HG03039 (cell line): ENCODE measurements around the gene PPT2.
A peak's percentile ranks its signal among the peaks of the same experiment; 100 is the strongest.
"Not testable (repeated sequence)": the region's sequence is repeated elsewhere in the genome, so short reads cannot be mapped to it uniquely, and the experiment has no call there.

ENCODE experiments used
- ATAC-seq: cut with Tn5 transposase; IDR thresholded peaks from one replicate; pipeline ENCODE4 v1.9.1; 2021; ENCODE audit warnings: mild to moderate bottlenecking, moderate library complexity; ENCODE audit not compliant: unreplicated experiment

The PPT2 gene

DNA sequence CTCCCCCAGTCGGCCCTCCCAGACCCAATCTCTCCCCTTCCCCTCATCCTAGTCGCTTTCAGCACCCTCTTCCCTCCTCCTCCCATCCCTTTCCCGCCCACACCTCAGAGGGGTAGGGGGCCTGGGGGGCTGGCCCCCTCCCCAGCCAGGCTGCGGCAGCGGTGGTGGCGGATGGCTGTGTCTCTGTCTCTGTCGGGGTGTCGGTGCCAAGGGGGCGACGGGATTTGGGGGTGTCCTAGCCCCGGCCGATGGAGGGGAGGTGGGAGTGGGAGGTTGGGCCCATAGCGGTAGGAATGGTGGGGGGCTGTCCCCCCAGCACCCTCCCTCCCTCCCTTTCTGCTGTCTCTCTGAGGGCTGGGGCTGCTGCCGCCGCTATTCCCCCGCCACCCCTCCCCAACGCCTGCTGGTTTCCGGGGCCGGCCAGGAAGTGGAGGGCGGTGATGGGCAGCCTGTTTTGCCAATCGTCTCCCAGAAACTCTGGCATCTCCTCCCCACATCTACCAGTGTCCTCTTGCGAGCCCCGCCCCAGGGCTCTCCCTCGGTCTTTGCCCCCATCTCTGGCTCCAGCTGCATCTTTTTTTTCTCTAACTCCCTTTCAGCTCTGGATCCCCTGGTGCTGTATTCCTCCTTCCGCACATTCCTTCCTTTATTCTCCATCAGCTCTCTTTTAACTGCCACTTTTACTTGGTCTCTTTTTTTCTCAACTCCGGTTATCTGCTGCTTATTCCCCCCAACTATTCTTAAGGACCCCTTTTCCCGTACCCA lies 22.0 kb downstream of the PPT2 start, which contains the start of gene AGPAT1:
Gene AGPAT1, minus strand, starts transcription at position 374 of the 765 bp plus-strand sequence. CDS start 4,588 bp downstream, outside the sequence.
- peak; percentile 37 for ATAC-seq

GRCh38 chr6:32176476-32177182 lies 22.7 kb downstream of the PPT2 start:
- no peak for ATAC-seq

- ATAC-seq: peak; percentile 4
Observed at GRCh38 chr6:32177183-32177787, 23.3 kb downstream of the PPT2 start.

- ATAC-seq: peak; percentile 70
Observed at GRCh38 chr6:32177788-32178546, 24.0 kb downstream of the PPT2 start, which contains the start of gene RNF5. RNF5 (plus strand) TSS chr6:32178405; CDS start chr6:32178512, 107 bp downstream.

- no peak for ATAC-seq
Observed at GRCh38 chr6:32178547-32179440, 24.9 kb downstream of the PPT2 start.

- ATAC-seq: no peak
Observed at GRCh38 chr6:32179766-32180405, 25.9 kb downstream of the PPT2 start.

- ATAC-seq: no peak
Observed at GRCh38 chr6:32181148-32181702, 27.3 kb downstream of the PPT2 start.

GRCh38 chr6:32181915-32182529 lies 28.1 kb downstream of the PPT2 start:
- ATAC-seq: no peak

DNA sequence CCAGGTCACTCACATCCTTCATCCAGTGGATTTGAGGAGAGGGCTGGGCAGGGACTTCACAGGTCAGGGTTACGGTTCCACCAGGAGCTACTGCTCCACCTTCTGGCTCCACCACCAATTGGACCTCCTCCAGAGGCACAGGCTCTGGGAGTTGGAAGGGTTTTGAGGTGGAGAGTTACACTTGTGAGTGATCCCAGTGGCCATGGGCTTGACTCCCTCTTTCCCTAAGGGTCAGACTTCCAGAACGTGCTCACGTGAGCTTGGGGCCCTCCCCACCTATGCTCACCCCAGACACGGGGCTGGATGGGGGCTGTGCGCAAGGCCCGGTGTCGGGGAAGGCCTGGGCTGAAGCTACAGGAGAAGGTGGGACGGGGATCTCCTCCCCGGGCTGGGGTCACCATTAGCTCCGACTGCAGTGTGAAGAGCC lies 28.6 kb downstream of the PPT2 start:
- no peak for ATAC-seq

DNA sequence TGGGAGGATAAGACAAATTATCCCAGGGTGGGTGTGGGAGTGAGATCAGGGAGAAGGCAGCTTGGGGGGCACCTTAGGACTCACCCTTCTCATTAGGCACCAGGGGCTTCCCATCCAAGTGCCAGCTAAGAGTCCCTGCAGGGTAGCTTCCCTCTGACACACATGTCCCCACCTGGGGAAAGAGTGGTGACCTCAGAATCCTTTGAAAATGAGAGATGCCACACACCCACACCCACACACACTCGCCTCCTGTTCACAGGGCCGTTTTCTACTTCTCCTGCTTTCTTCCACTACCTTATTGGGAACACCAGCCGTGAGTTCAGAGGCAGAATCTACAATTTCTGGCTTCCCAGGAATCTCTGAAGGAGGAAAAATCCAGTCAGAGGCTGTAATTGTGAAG lies 29.1 kb downstream of the PPT2 start:
- no peak for ATAC-seq

DNA sequence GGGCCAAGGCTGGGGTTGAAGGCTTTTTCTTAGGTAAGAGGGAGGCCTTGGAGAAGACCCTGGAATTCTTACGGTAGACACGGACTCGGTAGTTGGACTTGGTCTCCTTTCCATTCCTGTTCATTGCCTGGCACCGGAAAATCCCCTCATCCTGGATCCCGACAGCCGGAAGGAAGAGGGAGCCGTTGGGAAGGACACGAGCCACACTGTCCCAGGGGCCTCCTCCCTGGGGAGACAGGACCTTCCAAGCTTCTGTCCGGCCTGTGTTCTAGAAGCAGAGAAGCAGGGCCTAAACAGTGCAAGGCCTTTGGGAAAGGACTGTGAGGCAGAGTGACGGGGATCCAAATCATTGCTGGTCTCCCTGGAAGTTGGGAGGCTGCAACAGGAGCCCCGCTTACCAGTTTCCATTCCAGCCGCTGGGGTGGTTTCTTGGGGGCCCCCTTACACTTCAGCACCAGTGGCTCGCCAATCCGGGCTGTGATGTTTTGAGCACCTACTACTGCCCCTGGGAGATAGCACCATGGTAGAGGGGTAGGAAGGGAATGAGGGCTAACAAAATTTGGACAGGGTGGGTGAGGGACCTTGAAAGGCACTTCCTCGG lies 29.6 kb downstream of the PPT2 start:
- no peak for ATAC-seq

DNA sequence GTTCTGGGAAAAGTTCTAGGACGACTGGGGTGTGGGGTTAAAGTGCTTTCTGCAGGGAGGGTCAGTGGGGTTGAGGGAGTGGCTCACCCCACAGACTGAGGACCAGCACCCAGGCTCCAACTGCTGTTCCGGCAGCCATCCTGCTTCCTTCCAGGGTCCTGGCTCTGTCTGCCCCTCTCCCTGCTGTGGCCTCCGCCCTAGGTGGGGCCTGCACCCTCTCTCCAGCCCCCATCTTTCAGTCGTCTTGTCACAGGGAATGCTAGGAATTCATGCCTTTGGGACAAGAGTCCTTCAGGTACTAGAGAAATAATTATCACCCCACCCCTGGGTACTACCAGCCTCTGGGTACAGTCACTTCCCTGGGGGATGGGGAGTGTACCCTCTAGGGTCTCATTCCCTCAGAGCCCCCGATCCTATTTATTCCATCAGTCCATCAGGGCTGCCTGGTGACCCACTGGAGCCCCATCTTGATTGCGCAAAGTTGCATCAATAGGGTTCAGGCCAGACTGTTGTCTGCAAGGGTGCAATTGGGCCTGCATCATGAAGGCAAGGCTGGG lies 30.2 kb downstream of the PPT2 start, which contains the start of gene AGER:
Gene AGER, minus strand, starts transcription at position 170 of the 557 bp plus-strand sequence. Its CDS starts 31 bp downstream, at position 139.
- no peak for ATAC-seq

DNA sequence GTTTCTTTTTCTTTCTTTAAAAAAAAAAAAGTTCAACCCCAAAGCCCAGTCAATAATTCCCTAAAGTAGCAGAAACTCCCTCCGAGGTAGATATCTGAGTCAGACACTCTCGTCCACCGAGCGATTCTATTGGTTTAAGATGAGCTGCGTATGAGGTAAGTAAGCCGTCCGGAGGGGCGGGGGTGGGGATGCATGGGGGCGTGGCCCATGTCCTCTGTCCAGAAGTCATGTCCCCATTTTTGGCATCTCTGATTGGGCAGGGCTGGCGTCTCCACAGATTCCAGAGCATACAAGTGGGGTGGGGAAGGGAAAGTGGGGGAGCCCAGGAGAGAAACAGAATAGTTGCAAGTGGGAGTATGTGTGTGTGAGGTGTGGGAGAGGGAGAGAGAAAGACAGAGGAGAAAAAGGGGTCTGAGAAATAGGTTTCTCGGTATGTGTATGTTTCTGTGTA lies 31.8 kb downstream of the PPT2 start:
- not testable (repeated sequence) for ATAC-seq

DNA sequence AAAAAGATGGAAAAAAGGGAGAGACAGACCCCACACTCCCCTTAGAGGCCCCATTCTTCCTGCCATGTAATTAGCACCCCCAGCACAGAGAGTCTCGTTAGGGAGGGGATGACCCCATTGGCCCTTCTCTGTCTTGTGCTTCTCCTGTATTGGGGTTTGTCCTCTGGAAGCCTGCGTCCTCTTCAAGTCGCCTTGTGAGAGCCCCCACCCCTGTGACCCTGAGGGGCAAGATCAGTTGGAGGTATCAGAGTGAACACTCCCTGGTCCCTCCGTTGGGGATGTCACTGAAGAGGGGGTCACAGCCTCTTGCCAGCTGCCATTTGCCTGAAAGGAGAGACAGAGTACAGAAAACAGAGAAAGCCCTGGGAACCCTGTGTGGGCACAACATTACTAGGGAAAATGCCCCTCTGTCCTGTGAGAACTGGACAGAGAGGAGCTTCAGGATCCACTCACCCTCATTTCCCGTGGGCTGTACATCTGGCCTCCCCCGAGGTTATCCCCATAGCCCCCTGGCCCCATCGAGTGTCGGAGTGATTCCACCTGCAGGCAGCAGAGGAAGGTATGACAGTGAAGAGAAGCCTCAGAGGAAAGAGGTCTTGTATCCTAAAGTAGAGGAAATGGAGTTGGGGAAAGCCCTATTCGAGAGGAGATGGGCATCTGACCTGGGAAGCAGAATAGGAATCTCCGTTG lies 32.4 kb downstream of the PPT2 start:
- not testable (repeated sequence) for ATAC-seq

GRCh38 chr6:32187009-32187709 lies 33.2 kb downstream of the PPT2 start:
- no peak for ATAC-seq

GRCh38 chr6:32187725-32188380 lies 33.9 kb downstream of the PPT2 start:
- ATAC-seq: not testable (repeated sequence)
